ACC112 (cell line): ENCODE data around the gene INPP4B.
A peak's percentile ranks its signal among the peaks of the same experiment; 100 is the strongest.
"Not testable (repeated sequence)": the region's sequence is repeated elsewhere in the genome, so short reads cannot be mapped to it uniquely, and the experiment has no call there.

Source experiments
- H2AFZ ChIP-seq: fragments of 200-600 bp; sonication (generic); one replicate; pipeline ENCODE4 v1.6.0; 2017; ENCODE audit warnings: antibody characterized with exemption, low read length; ENCODE audit not compliant: unreplicated experiment
- H3K27ac ChIP-seq: fragments of 200-600 bp; sonication (generic); 2 replicates; pipeline ENCODE4 v1.5.1; 2014; ENCODE audit warnings: low read depth, mild to moderate bottlenecking, antibody characterized with exemption, low read length, moderate library complexity
- H3K27me3 ChIP-seq: fragments of 200-600 bp; sonication (generic); 2 replicates; pipeline ENCODE4 v1.6.1; 2014; ENCODE audit warnings: mild to moderate bottlenecking, antibody characterized with exemption, low read length, moderate library complexity, mixed read lengths; ENCODE audit not compliant: insufficient read depth
- H3K36me3 ChIP-seq: fragments of 200-600 bp; sonication (generic); 2 replicates; pipeline ENCODE4 v1.6.1; 2016; ENCODE audit warnings: mild to moderate bottlenecking, antibody characterized with exemption, low read length, moderate library complexity, mixed read lengths; ENCODE audit not compliant: insufficient read depth
- H3K4me1 ChIP-seq: fragments of 200-600 bp; sonication (generic); one replicate; pipeline ENCODE4 v1.6.1; 2016; ENCODE audit warnings: low read length, mixed read lengths; ENCODE audit not compliant: insufficient read depth, unreplicated experiment, control insufficient read depth
- H3K4me3 ChIP-seq: fragments of 200-600 bp; sonication (generic); 2 replicates; pipeline ENCODE4 v1.5.1; 2014; ENCODE audit warnings: mild to moderate bottlenecking, low read depth, low read length
- H3K79me2 ChIP-seq: fragments of 200-600 bp; sonication (generic); one replicate; pipeline ENCODE4 v1.6.0; 2016; ENCODE audit warnings: low read length; ENCODE audit not compliant: control insufficient read depth, unreplicated experiment, insufficient read depth

The INPP4B gene

DNA sequence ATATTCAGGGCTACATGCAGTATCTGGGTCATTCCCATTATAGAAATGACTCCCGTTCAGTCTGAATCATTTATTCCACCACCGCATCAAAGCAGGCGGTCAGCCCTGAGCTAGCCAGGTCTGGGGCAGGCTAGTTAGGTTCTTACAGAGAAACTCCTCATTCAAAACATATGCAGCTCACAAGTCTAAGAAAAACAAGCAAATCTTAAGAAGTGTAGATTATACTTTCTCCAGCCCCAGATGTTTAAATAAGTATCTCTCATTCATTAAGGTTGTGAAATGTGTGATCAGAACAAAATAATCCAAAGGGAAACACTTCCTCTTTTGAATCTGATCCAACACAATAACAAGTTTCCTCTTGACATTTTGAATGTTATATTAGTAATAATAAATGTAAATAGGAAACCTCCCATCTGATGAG, 441.9 kb downstream of the INPP4B start:
- peak overlapping the region; percentile 85 for H2AFZ ChIP-seq
- peaks cover 62% of the 10 kb centered on the region for H3K4me1 ChIP-seq
- peak overlapping the region; percentile 73 for H3K4me3 ChIP-seq
- peak overlapping the region; percentile 92 for H3K27ac ChIP-seq
- no peaks in the 10 kb centered on the region for H3K27me3 ChIP-seq
- peaks cover 5% of the 10 kb centered on the region; the same call in 1 of the 2 replicates for H3K36me3 ChIP-seq
- H3K79me2 ChIP-seq = peaks cover 20% of the 10 kb centered on the region

- H2AFZ ChIP-seq = peak overlapping the region; percentile 17
- H3K4me3 ChIP-seq = peak overlapping the region; percentile 73
- peaks cover 53% of the 10 kb centered on the region for H3K4me1 ChIP-seq
- H3K27ac ChIP-seq = peak overlapping the region; percentile 92
- H3K27me3 ChIP-seq = no peaks in the 10 kb centered on the region
- peaks cover 20% of the 10 kb centered on the region for H3K79me2 ChIP-seq
- peaks cover 5% of the 10 kb centered on the region; the same call in 1 of the 2 replicates for H3K36me3 ChIP-seq
These were observed 443.2 kb downstream of the INPP4B start for GRCh38 chr4:142402900-142403299.

DNA sequence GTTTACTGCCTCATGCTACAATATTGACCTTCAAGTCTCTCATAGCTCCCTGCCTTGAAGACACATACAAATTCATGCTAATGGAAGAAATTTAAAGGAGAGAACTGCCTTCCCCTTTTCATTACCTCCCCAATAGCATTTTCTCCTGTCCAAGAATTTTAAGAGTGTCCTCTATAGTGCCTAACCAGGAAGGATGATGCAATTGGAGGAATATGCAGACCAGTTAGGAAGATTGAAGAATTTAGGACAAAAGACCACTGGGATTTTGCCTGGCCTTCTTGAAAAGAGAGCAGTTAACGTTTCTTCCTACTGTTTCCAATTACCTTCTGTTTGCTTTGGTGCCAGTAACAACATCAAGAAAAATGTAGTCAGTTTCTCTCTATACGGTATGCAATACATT, 443.9 kb downstream of the INPP4B start:
- Histone ChIP-seq H3K27me3 (no peaks in the 10 kb centered on the region), H3K79me2 (peaks cover 21% of the 10 kb centered on the region), H2AFZ (peak overlapping the region; percentile 17), H3K36me3 (peaks cover 5% of the 10 kb centered on the region; the same call in 1 of the 2 replicates), H3K4me1 (peaks cover 49% of the 10 kb centered on the region), H3K4me3 (peak overlapping the region; percentile 73), H3K27ac (peak overlapping the region; percentile 92)

DNA sequence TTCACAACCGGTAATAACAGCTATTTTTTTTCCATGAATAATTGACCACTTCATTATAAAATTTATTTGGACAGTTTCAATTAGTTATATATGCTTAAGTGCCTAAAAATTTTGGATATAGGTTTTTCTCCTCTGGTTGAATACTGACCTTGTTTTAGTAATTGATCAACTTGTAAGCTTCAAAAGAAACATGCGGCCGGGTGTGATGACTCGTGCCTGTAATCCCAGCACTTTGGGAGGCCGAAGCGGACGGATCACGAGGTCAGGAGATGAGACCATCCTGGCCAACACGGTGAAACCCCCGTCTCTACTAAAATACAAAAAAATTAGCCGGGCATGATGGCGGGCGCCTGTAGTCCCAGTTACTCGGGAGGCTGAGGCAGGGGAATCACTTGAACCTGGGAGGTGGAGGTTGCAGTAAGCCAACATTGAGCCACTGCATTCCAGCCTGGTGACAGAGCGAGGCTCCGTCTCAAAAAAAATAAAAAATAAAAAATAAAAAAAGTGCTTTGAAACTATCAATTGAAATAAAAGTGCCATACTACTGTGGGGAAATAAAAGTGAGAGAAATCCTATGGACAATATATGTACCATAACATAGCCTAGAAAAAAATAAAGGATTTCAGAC, 448.6 kb downstream of the INPP4B start:
- peaks cover 24% of the 10 kb centered on the region for H3K79me2 ChIP-seq

DNA sequence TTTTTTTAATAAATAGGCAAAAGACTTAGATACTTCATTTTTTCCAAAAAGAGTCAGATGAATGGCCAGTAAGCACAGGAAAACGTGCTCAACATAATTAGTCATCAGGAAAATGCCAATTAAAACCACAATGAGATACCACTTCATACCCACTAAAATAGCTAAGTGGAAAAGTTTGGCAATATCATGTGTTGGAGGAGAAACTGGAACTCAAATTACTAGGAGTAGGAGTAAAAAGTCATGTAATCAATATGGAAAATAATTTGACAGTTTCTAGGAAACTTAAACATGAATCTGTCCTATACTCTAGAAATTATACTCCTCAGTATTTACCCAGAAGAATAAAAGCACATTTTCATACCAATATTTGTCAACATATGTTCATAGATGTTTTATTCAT, 449.8 kb downstream of the INPP4B start:
- Histone ChIP-seq H3K79me2 (peaks cover 19% of the 10 kb centered on the region), H3K4me3 (peak overlapping the region; percentile 1; the same call in 1 of the 2 replicates), H3K36me3 (peaks cover 9% of the 10 kb centered on the region; the same call in 1 of the 2 replicates), H2AFZ (no peak overlapping the region), H3K4me1 (peaks cover 29% of the 10 kb centered on the region), H3K27ac (no peak overlapping the region), H3K27me3 (no peaks in the 10 kb centered on the region)

More for the DNA sequence above, 448.6 kb downstream of the INPP4B start:
- not testable (repeated sequence) for H3K4me3 ChIP-seq, H3K36me3 ChIP-seq, H3K27me3 ChIP-seq, H2AFZ ChIP-seq, H3K27ac ChIP-seq
- H3K4me1 ChIP-seq = peaks cover 40% of the 10 kb centered on the region

DNA sequence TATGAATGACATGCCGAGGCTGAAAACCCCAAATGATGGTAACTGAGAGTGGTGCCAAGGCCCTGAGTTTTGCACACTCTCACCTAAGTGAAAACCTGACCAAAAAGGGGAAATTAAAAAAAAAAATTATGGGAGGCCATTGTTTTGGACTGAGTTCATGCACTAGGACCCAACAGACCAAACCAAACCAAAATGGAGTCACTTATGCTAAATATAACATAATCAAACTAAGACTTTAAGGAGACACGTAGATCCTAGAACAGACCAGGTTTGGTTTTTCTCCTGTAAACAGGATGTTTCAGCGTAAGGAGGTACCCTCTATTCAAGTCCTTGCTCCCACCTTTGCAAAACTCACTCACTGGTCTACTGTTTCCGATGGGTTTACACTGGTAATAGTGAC, 453.0 kb downstream of the INPP4B start:
- H3K79me2 ChIP-seq = peaks cover 13% of the 10 kb centered on the region
- peaks cover 17% of the 10 kb centered on the region for H3K4me1 ChIP-seq

GRCh38 chr4:142386856-142387255, 459.2 kb downstream of the INPP4B start:
- Histone ChIP-seq H3K4me3 (no peak overlapping the region), H3K27ac (no peak overlapping the region), H2AFZ (no peak overlapping the region), H3K36me3 (0 out of 2 replicates have a peak, but pooled peaks cover 4% of the 10 kb centered on the region), H3K4me1 (no peaks in the 10 kb centered on the region), H3K79me2 (no peaks in the 10 kb centered on the region), H3K27me3 (no peaks in the 10 kb centered on the region)

More for the DNA sequence above, 453.0 kb downstream of the INPP4B start:
- Histone ChIP-seq H3K27ac (no peak overlapping the region), H3K27me3 (no peaks in the 10 kb centered on the region), H3K36me3 (peaks cover 8% of the 10 kb centered on the region; the same call in 1 of the 2 replicates), H2AFZ (no peak overlapping the region), H3K4me3 (no peak overlapping the region)

DNA sequence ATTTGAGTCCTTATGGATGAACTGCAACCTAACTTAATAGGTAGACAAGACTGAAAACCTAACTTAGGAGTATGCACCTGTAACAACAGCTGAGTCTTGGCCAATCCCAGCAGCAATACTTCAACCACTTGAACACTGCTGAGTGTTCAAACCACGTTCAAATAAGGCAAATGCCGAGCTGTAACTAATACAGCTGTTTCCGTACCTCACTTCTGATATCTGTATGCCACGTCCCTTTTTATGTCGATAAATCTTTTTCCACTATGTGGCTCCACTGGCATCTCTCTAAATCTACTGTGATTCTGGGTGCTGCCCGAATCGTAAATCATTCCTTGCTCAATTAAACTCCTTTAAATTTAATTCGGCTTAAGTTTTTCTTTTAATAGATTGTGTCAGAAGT, 459.7 kb downstream of the INPP4B start:
- no peak overlapping the region for H3K4me3 ChIP-seq
- H3K36me3 ChIP-seq = 0 out of 2 replicates have a peak, but pooled peaks cover 4% of the 10 kb centered on the region
- H3K27ac ChIP-seq = no peak overlapping the region
- H2AFZ ChIP-seq = no peak overlapping the region
- no peaks in the 10 kb centered on the region for H3K79me2 ChIP-seq
- no peaks in the 10 kb centered on the region for H3K27me3 ChIP-seq
- H3K4me1 ChIP-seq = no peaks in the 10 kb centered on the region

GRCh38 chr4:142383800-142384470, 462.2 kb downstream of the INPP4B start:
- H3K27me3 ChIP-seq = no peaks in the 10 kb centered on the region
- peaks cover 24% of the 10 kb centered on the region for H3K4me1 ChIP-seq
- no peaks in the 10 kb centered on the region for H3K36me3 ChIP-seq
- no peak overlapping the region for H3K4me3 ChIP-seq
- H2AFZ ChIP-seq = no peak overlapping the region
- H3K27ac ChIP-seq = no peak overlapping the region
- H3K79me2 ChIP-seq = no peaks in the 10 kb centered on the region

DNA sequence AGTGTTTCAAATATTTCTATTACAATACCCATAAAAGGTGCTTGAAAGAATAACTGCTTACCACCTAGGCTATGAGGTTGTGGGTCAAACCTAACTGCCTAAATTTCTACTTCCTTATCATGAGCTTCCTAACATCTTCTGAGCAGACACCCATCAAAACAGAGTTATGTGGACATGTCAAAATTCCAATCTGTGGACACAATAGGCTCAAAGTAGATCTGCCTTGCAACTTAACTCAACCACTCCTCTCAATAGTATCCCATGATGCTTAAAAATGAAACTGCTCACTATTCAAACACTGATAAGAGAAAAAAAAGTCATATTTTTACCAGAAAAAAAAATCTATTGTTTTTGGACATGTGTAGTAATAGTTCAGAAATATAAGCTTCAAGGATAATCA, 462.7 kb downstream of the INPP4B start:
- H3K27me3 ChIP-seq = no peaks in the 10 kb centered on the region
- no peak overlapping the region for H3K27ac ChIP-seq
- peaks cover 29% of the 10 kb centered on the region for H3K4me1 ChIP-seq
- no peak overlapping the region for H3K4me3 ChIP-seq
- peak overlapping the region; percentile 12 for H2AFZ ChIP-seq
- peaks cover under 1% of the 10 kb centered on the region for H3K79me2 ChIP-seq
- H3K36me3 ChIP-seq = no peaks in the 10 kb centered on the region
